H1 (cell line): ENCODE data around the gene TBX15.

ENCODE experiments used
- CHD2 ChIP-seq: IDR thresholded peaks from 2 replicates; pipeline ENCODE4 v1.6.1; 2012; ENCODE audit warnings: low read length, improper control_type of control experiment
- CTCF ChIP-seq, 3 experiments: IDR thresholded peaks; 1 replicate in 2 of 3; 2 replicates in 1 of 3; pipeline versions ENCODE4 v1.5.1 to v1.6.1; 2011; ENCODE audit warnings: low read length in 3 of 3, mild to moderate bottlenecking in 3 of 3, inconsistent platforms in 2 of 3, low read depth in 1 of 3, moderate library complexity in 1 of 3; ENCODE audit not compliant: insufficient read depth in 1 of 3; ENCODE audit errors: control extremely low read depth in 1 of 3
- EGR1 ChIP-seq: IDR thresholded peaks from 2 replicates; pipeline ENCODE4 v1.6.1; 2011; ENCODE audit warnings: low read depth, low read length, borderline replicate concordance
- EP300 ChIP-seq, 2 experiments: IDR thresholded peaks; 1 replicate in 1 of 2; 2 replicates in 1 of 2; pipeline ENCODE4 v1.6.1; 2011 to 2012; ENCODE audit warnings: low read depth in 2 of 2, low read length in 2 of 2, mild to moderate bottlenecking in 2 of 2, borderline replicate concordance in 1 of 2, inconsistent platforms in 1 of 2, moderate library complexity in 1 of 2
- EZH2 ChIP-seq: fragments of 200-600 bp; sonication (generic); IDR thresholded peaks from 2 replicates; pipeline ENCODE4 v1.7.1; 2012; ENCODE audit warnings: low read depth, mild to moderate bottlenecking, moderate library complexity, low read length, inconsistent platforms; ENCODE audit not compliant: severe bottlenecking
- JUND ChIP-seq: IDR thresholded peaks from 2 replicates; pipeline ENCODE4 v1.6.1; 2011; ENCODE audit warnings: mild to moderate bottlenecking, improper control_type of control experiment, low read length
- KDM1A ChIP-seq: fragments of 200-600, 300-600 bp; sonication (generic); IDR thresholded peaks from 2 replicates; pipeline ENCODE4 v1.7.1; 2016; ENCODE audit warnings: mild to moderate bottlenecking, low read length, borderline replicate concordance
- POLR2AphosphoS5 ChIP-seq: IDR thresholded peaks from 2 replicates; pipeline ENCODE4 v1.6.1; 2011; ENCODE audit warnings: low read depth, low read length
- SP1 ChIP-seq: IDR thresholded peaks from 2 replicates; pipeline ENCODE4 v1.6.1; 2011; ENCODE audit warnings: low read depth, low read length
- TBP ChIP-seq: IDR thresholded peaks from 2 replicates; pipeline ENCODE4 v1.6.1; 2011; ENCODE audit warnings: low read depth, low read length, improper control_type of control experiment
- TCF12 ChIP-seq: IDR thresholded peaks from 2 replicates; pipeline ENCODE4 v1.6.1; 2011; ENCODE audit warnings: low read depth, mild to moderate bottlenecking, low read length
- USF2 ChIP-seq: IDR thresholded peaks from 2 replicates; pipeline ENCODE4 v1.6.1; 2011; ENCODE audit warnings: low read length, improper control_type of control experiment

- TF ChIP-seq SP1: no peak
- no peak for TF ChIP-seq CHD2
- no peak for TF ChIP-seq EGR1
- no peak for TF ChIP-seq EZH2
- TF ChIP-seq EP300 (IDR thresholded peaks at IDR 0.05; ENCODE audit: borderline replicate concordance in 1 of 2, low read depth in 2 of 2, low read length in 2 of 2): no peak
- no peak for TF ChIP-seq JUND
- TF ChIP-seq POLR2AphosphoS5: no peak
- TF ChIP-seq USF2: no peak
- no peak for TF ChIP-seq KDM1A
- TF ChIP-seq CTCF (IDR thresholded peaks at IDR 0.05; ENCODE audit: control extremely low read depth in 1 of 3, insufficient read depth in 1 of 3, low read depth in 1 of 3, low read length in 3 of 3): no peak
- TF ChIP-seq TCF12: no peak
- no peak for TF ChIP-seq TBP
These were observed 53.4 kb downstream of the TBX15 start for GRCh38 chr1:118934706-118935105.
